GM23338 (cell line): ENCODE measurements around the gene TULP4. TPM values are rescaled to one million over a fixed set of nuclear protein-coding genes. Genes with fewer than 3 reads are reported as not detected.

Experiments
- polyA plus RNA-seq: library from polyadenylated mRNA; unstranded; fragments of >200 nt; fragmentation: Nextera tagmentation; extraction: Ambion mirVana; gene quantifications from 2 replicates; pipeline ENCODE4 v1.2.1, GENCODE V29; 2016
- small RNA-seq: library from RNA; depleted of rRNA; stranded (forward); fragments of <200 nt; gene quantifications from one replicate; pipeline ENCODE3, GENCODE V24; 2014; ENCODE audit warnings: low replicate concordance
- total RNA-seq: library from RNA; depleted of rRNA; stranded (reverse); fragments of >200 nt; shearing (Covaris generic); gene quantifications from 2 replicates; pipeline ENCODE4 v1.2.3, GENCODE V29; 2014; rRNA removed

TULP4 gene
- total and polyA plus RNA-seq, 2 experiments from 2014 or later: 31.2 to 50.2 TPM

Small RNA genes within 50 kb of the gene (small RNA-seq; reads per million reads assigned to genes)
- not detected for gene RN7SL173P

Other genes with a start within 250 kb of the TULP4 start
- 8.4 and 10.1 TPM in 2 replicates for gene SERAC1, start 144.2 kb upstream of the TULP4 start, total RNA-seq
- gene SERAC1, start 144.2 kb upstream of the TULP4 start, polyA plus RNA-seq: 5.1 and 5.2 TPM in 2 replicates
- gene GTF2H5, start 144.1 kb upstream of the TULP4 start, total RNA-seq: 0.73 and 2.5 TPM in 2 replicates
- 38.6 and 41.6 TPM in 2 replicates for gene GTF2H5, start 144.1 kb upstream of the TULP4 start, polyA plus RNA-seq
- 25.2 and 28.2 TPM in 2 replicates for gene TMEM181, start 247.6 kb downstream of the TULP4 start, total RNA-seq
- gene TMEM181, start 247.6 kb downstream of the TULP4 start, polyA plus RNA-seq: 11.9 and 12.3 TPM in 2 replicates